Measurements from ENCODE around the gene ELAVL2.

The ELAVL2 gene

DNA sequence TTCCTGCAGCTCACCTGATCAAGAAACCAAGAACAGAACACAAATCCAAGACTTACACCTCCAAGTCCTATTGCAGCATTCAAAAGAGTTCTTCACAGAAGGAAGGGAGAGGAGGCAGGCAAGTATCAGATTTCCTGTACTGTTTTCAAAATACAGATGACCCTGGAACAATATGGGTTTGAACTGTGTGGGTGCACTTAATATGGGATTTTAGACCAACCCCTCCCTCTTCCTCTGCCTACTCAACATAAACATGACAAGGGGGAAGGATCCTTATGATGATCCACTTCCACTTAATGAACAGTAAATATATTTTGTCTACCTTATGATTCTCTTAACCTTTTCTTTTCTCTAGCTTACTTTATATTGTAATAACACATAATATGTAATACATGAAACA is 104.6 kb downstream of the ELAVL2 start:
- DNase-seq (ENCODE audit: low spot score) = no peak

DNA sequence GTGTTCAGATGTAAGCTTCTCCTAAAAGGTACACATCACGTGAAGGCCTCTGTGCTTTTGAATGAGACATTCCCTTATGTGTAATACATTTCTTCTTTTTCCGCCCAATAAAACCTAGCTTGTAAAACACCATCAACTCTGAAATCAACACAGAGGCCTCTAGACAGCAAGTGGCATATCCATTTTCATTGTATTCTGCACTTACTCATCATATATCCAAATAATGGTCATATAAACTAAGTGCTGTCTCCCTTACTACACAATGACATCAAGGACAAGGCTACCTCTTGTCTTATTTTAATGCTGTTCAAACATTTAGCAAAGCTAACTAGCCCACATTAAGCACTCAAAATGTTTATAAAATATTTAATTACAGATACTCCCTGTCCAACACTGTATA is 108.5 kb downstream of the ELAVL2 start:
- DNase-seq (ENCODE audit: low spot score) = no peak

DNA sequence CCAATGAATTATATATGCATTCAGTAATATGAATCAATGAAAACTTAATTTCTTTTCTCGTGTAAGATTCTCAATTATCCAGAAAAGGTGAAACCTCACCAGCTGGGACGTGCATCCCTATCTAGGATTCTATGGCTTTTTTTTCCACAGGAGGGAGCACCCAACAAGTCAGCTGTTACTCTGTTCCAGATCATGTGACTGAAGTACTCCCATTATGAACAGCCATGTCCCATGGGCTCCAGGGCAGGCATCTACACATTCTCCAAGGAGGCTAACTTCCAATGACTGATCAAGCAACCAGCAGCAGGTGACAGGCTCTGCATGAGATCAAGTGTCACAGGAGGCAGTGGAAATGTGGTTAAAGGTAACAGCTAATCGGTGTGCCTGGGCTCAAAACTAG is 118.8 kb downstream of the ELAVL2 start:
- no peak for DNase-seq (ENCODE audit: low spot score)

GRCh38 chr9:23702311-23702922 is 123.6 kb downstream of the ELAVL2 start:
- DNase-seq (ENCODE audit: low spot score) = no peak

GRCh38 chr9:23701291-23701690 is 124.7 kb downstream of the ELAVL2 start:
- DNase-seq (ENCODE audit: low spot score) = no peak

- DNase-seq (ENCODE audit: low spot score) = no peak
Observed at GRCh38 chr9:23700359-23700758, 125.7 kb downstream of the ELAVL2 start.

- DNase-seq (ENCODE audit: low spot score) = no peak
Observed at GRCh38 chr9:23698161-23698560, 127.9 kb downstream of the ELAVL2 start.

DNA sequence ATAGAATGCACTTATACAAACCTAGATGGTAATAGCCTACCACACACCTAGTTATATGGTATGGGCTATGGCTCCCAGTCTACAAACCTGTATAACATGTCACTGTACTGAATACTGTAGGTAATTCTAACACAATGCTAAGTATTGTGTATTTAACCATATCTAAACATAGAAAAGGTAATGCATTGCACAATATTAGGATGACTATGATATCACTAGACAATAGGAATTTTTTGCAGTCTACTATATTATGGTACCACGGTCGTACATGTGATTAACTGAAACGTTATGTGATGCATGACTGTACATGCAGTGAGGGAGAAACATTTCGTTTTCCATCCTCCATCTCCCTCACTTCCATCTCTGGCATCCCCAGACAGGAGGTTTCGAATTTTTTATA is 130.5 kb downstream of the ELAVL2 start:
- DNase-seq (ENCODE audit: low spot score) = no peak

- no peak for DNase-seq (ENCODE audit: low spot score)
Observed at GRCh38 chr9:23693374-23693773, 132.7 kb downstream of the ELAVL2 start.

DNA sequence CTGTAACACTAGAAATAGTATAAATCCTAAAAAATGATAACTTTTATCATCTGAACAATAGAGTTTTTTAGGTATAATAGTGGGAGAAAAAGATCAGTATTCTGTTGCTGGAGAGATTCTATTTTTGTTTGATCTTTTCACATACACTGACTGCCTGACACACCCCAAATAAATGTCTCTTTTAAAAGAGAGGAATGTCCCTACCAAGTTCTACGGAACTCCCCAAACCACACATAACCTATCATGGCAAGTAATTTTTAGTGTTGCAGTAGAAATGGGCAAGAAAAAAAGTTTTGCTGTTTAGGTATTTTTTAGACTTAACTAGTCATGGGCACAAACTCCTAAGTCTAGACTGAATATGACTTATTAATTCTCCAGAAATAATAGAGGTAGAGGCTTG is 139.1 kb downstream of the ELAVL2 start:
- DNase-seq (ENCODE audit: low spot score) = no peak

- DNase-seq (ENCODE audit: low spot score) = no peak
Observed at GRCh38 chr9:23686257-23686656, 139.8 kb downstream of the ELAVL2 start.

GRCh38 chr9:23683611-23684061 is 142.4 kb downstream of the ELAVL2 start:
- DNase-seq (ENCODE audit: low spot score) = no peak

DNA sequence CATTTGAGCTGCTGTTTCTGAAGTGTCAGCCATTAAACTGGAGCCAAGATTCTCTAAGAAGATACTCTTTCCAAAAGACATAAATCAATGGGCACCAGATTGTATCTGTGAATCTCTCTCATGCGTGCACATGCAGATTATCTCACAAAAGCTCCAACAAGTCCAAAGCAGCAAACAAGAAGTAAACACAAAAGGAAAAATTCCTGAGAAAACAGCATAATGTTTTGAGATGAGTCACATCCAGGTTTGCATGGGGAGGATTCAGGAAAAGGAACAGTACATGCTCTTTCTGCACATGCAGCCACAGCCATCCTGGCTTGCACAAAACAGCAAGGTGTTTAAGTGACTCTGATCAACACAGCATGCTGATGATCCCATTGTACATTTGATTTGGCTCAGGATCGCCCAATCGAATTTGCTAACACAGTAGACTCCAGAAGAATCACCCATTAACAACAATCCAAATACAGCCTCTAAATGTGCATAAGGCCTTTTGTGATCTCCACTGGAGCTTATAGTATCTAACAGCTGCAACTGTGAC is 143.1 kb downstream of the ELAVL2 start:
- no peak for DNase-seq (ENCODE audit: low spot score)

DNA sequence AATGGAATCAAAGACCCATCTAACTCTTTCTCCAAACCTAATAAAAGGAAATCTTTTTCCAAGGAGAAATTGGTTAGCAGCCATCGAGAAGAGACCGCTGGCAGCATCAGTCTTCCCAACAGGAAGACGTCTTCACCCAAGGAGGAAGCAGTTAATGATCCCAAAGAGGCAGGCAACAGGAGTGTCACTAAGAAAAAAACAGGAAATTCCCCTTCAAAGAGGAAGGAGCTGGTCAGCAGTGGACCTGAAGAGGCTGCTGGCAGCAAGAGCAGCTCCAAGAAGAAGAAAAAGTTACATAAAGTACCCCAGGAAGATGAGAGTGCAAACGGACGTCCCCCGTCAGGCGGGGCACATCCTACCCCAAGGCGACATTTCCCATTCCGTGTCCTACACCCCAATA is 143.7 kb downstream of the ELAVL2 start:
- DNase-seq (ENCODE audit: low spot score) = no peak

DNA sequence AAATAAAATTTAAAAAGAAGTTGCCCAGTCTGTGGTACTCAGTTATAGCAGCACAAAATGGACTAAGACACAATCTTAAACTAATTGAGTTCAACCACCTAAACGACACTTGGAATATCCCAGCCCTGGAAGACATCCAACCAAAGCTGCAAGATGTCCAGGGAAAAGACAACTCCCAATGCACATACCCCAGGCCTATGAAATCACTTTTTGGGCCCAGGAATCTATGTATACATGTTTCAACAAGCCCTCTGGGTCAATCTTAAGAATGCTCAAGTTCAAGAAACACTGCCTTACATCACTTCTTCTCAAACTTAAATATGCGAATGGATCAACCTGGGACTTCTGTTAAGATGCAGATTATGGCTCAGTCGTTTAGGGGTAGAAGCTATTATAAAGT is 148.6 kb downstream of the ELAVL2 start:
- no peak for DNase-seq (ENCODE audit: low spot score)

DNA sequence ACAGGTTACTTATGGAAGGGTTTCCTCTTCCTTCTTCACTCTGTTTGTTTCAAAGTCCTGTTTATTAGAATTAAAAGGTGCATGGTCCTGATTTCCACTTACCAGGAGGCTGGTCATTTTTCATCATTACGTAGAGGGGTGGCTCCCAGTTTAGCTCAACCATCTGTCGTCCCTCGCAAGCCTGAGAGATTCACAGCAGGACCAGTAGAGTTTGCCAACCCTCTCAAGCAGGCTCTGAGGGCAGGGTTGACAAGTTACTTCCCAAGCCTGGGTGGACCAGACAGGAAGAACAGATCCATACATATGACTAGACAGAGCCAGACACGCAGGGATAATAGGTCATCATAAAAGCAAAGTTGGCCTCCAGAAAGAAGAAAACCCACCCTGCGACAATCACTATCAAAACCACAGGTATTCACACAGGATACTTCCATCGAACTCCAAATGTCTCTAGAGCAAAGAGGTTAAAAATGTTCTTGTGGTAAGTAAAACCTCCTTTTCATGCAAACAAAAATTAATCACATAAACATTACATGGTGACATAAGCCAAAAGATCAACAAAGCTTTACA is 151.9 kb downstream of the ELAVL2 start:
- no peak for DNase-seq (ENCODE audit: low spot score)

GRCh38 chr9:23672151-23672550 is 153.9 kb downstream of the ELAVL2 start:
- DNase-seq (ENCODE audit: low spot score) = no peak

GRCh38 chr9:23669776-23670175 is 156.3 kb downstream of the ELAVL2 start:
- no peak for DNase-seq (ENCODE audit: low spot score)

DNA sequence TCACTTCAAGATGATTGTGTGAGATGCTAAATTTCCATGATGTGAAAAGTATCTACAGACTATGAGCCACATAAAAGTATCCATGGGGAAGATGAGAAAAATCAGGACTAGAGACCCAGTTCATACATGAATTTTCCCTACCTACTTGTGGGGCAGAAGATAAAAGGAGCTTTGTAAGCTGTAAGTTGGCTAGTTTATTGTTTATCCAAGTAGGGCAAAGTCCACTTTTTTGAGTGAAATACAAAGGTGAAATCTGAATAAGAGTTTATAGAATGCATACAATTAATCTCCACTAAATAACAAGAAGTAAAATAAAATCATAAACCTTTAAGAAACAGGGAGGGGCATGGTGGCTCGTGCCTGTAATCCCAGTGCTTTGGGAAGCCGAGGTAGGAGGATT is 160.4 kb downstream of the ELAVL2 start:
- no peak for DNase-seq (ENCODE audit: low spot score)

DNA sequence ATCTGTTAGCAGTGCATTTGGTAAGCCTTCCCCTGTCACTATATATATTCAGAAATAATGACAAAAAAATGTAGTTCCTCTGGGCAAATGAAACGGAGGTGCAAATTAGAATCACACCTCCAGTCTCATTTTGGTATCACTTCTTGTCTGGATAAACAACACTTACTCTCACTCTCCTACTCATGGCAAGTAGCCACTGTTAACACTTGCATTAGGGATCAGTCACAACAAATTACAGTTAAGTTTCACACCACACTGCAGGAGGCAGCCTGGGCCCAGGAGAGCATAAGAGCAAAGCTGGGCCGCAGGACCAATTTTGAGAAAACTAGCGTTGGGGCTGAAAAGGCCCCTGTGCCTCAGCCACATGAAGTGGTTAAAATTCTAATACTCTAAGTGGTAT is 161.0 kb downstream of the ELAVL2 start:
- DNase-seq (ENCODE audit: low spot score) = no peak

DNA sequence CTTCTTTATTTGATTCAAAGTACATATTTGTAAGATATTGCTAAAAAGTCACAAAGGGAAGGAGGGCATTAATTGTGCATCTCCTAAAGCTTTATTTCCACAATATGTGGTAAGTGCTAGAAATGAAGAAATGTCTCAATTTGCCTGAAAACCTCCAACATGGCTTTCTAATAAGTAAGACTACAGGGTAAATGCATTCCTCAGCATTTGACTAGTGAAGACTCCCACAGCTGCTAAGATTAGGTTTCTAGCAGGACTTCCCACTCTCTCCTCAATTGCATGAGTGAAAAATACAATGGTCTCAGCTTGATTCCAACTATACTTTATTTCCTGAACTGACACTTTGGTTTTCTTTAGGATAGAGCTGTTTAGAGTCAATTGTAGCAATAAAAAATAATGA is 162.1 kb downstream of the ELAVL2 start:
- no peak for DNase-seq (ENCODE audit: low spot score)

GRCh38 chr9:23663536-23663935 is 162.5 kb downstream of the ELAVL2 start:
- no peak for DNase-seq (ENCODE audit: low spot score)

GRCh38 chr9:23663125-23663524 is 162.9 kb downstream of the ELAVL2 start:
- DNase-seq (ENCODE audit: low spot score) = no peak

- no peak for DNase-seq (ENCODE audit: low spot score)
Observed at GRCh38 chr9:23662320-23662719, 163.7 kb downstream of the ELAVL2 start.

Measured in pons (tissue), 1 donor.